Ramos (cell line): ENCODE results near the gene AMBRA1.

Experiments used
- in situ Hi-C: fragments of 300-500 bp; cut with MboI; formaldehyde crosslinking; loops from one replicate; pipeline ENCODE4 v1.14.3; 2022; ENCODE audit warnings: low sequenced_read_pairs; ENCODE audit not compliant: unreplicated experiment

Gene AMBRA1

GRCh38 chr11:46388619-46389449 lies 205.0 kb downstream of the AMBRA1 start:
- in situ Hi-C loops = loop anchor here (10.0 kb wide), 1 partner anchor 56 kb away; no protein-coding TSS in a partner anchor

- in situ Hi-C loops = loop anchor here (10.0 kb wide), 1 partner anchor 57 kb away; no protein-coding TSS in a partner anchor
Observed at GRCh38 chr11:46387919-46388618, 205.8 kb downstream of the AMBRA1 start.

- in situ Hi-C loops = loop anchor here (10.0 kb wide), 1 partner anchor 57 kb away; no protein-coding TSS in a partner anchor
Observed at GRCh38 chr11:46387456-46387855, 206.4 kb downstream of the AMBRA1 start.

- in situ Hi-C loops = loop anchor here (10.0 kb wide), 1 partner anchor 58 kb away; no protein-coding TSS in a partner anchor
Observed at GRCh38 chr11:46386674-46387073, 207.1 kb downstream of the AMBRA1 start.

GRCh38 chr11:46386005-46386578 lies 207.7 kb downstream of the AMBRA1 start:
- in situ Hi-C loops = loop anchor here (10.0 kb wide), 1 partner anchor 59 kb away; no protein-coding TSS in a partner anchor

- in situ Hi-C loops = loop anchor here (10.0 kb wide), 1 partner anchor 59 kb away; no protein-coding TSS in a partner anchor
Observed at GRCh38 chr11:46385169-46386004, 208.4 kb downstream of the AMBRA1 start.

GRCh38 chr11:46383974-46384701 lies 209.7 kb downstream of the AMBRA1 start:
- in situ Hi-C loops = loop anchor here (10.0 kb wide), 1 partner anchor 61 kb away; no protein-coding TSS in a partner anchor

- in situ Hi-C loops = loop anchor here (10.0 kb wide), 1 partner anchor 61 kb away; no protein-coding TSS in a partner anchor
Observed at GRCh38 chr11:46383404-46383758, 210.4 kb downstream of the AMBRA1 start.

GRCh38 chr11:46382646-46383403 lies 211.0 kb downstream of the AMBRA1 start:
- in situ Hi-C loops = loop anchor here (10.0 kb wide), 1 partner anchor 62 kb away; no protein-coding TSS in a partner anchor

GRCh38 chr11:46381819-46382645 lies 211.8 kb downstream of the AMBRA1 start:
- in situ Hi-C loops = loop anchor here (10.0 kb wide), 1 partner anchor 63 kb away; no protein-coding TSS in a partner anchor

- in situ Hi-C loops = loop anchor here (10.0 kb wide), 1 partner anchor 64 kb away; no protein-coding TSS in a partner anchor
Observed at GRCh38 chr11:46381048-46381818, 212.6 kb downstream of the AMBRA1 start, which contains the start of gene MDK. TSS of gene MDK (plus strand) at chr11:46381669. CDS start at chr11:46382058, 389 bp downstream.

- in situ Hi-C loops = loop anchor here (10.0 kb wide), 1 partner anchor 64 kb away; no protein-coding TSS in a partner anchor
Observed at GRCh38 chr11:46380340-46381047, 213.3 kb downstream of the AMBRA1 start.

- in situ Hi-C loops = loop anchor here (10.0 kb wide), 1 partner anchor 65 kb away; no protein-coding TSS in a partner anchor
Observed at GRCh38 chr11:46379482-46380293, 214.1 kb downstream of the AMBRA1 start.

GRCh38 chr11:46378811-46379481 lies 214.9 kb downstream of the AMBRA1 start:
- in situ Hi-C loops = no loop called here
